ENCODE measurements around the gene CBX5. TPM values are rescaled to one million over a fixed set of nuclear protein-coding genes. Genes with fewer than 3 reads are reported as not detected.

The CBX5 gene
- total RNA-seq, 4 donors from 2014 or later, result 13.2 to 26.4 (median 20.4) TPM

DNA sequence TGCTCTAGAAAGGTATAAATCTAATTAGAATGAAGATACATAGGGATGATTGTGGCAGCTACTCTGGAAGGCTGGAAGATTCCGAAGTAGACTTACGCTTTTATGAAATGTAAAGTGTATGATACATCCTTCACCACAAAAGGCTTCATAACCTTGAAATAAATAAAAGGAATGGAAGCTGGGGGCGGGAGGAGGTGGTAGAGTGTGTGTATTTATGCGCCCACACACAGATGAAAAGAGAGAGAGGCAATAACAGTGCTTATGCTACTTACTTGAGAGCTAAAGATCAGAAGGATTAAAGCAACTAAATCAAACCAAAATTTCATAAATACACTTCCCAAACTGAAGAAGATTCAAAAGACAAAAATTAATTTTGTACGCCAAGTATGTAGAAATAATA is 30.4 kb downstream of the CBX5 start:
- DNase-seq (ENCODE audit: low spot score in 2 of 2), result no peak
- no peak overlapping the region for H3K4me3 ChIP-seq (ENCODE audit: low read depth, poor library complexity, severe bottlenecking)
- WGBS, 2 donors, result 95 to 97% methylated on average over 5 of the region's 5 CpGs
- no peak for TF ChIP-seq POLR2A (IDR thresholded peaks at IDR 0.05)
- TF ChIP-seq, protein P1, sequence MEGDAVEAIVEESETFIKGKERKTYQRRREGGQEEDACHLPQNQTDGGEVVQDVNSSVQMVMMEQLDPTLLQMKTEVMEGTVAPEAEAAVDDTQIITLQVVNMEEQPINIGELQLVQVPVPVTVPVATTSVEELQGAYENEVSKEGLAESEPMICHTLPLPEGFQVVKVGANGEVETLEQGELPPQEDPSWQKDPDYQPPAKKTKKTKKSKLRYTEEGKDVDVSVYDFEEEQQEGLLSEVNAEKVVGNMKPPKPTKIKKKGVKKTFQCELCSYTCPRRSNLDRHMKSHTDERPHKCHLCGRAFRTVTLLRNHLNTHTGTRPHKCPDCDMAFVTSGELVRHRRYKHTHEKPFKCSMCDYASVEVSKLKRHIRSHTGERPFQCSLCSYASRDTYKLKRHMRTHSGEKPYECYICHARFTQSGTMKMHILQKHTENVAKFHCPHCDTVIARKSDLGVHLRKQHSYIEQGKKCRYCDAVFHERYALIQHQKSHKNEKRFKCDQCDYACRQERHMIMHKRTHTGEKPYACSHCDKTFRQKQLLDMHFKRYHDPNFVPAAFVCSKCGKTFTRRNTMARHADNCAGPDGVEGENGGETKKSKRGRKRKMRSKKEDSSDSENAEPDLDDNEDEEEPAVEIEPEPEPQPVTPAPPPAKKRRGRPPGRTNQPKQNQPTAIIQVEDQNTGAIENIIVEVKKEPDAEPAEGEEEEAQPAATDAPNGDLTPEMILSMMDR (IDR thresholded peaks at IDR 0.05), result no peak
- intact Hi-C loops (cut with DNase I; ENCODE audit: low total_unique reads), result no loop called here

DNA sequence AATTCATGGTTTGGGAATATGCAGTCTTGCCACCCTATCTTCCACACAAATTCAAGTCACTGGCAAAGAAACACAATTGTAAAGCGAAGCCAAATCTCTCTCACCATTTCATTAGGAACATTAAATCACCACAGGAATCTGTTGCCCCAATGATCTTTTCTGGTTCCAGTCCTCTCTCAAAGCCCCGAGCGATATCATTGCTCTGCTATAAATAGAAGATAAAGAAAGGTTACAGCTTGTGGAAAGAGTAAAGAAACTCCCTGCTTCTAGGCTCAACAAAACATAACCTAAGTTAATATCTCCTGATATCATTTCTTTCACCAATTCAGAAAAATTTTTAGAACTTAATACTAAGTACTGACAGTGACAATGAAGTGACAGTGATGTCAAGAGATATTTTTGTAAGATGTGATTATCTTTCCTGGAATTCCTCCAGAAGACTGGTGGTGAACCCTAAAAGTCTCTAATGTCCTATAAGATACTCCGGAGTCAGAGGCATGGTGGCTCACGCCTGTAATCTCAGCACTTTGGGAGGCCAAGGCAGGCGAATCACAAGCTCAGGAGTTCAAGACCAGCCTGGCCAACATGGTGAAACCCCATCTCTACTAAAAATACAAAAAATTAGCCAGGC is 33.8 kb downstream of the CBX5 start:
- H3K4me3 ChIP-seq (ENCODE audit: low read depth, poor library complexity, severe bottlenecking), result no peak overlapping the region
- WGBS, 2 donors, result 91 to 92% methylated on average over 6 of the region's 6 CpGs
- TF ChIP-seq POLR2A (IDR thresholded peaks at IDR 0.05), result no peak
- TF ChIP-seq, protein P1 (IDR thresholded peaks at IDR 0.05), result no peak
- DNase-seq (ENCODE audit: low spot score in 2 of 2), result no peak
- intact Hi-C loops (cut with DNase I; ENCODE audit: low total_unique reads), result no loop called here

DNA sequence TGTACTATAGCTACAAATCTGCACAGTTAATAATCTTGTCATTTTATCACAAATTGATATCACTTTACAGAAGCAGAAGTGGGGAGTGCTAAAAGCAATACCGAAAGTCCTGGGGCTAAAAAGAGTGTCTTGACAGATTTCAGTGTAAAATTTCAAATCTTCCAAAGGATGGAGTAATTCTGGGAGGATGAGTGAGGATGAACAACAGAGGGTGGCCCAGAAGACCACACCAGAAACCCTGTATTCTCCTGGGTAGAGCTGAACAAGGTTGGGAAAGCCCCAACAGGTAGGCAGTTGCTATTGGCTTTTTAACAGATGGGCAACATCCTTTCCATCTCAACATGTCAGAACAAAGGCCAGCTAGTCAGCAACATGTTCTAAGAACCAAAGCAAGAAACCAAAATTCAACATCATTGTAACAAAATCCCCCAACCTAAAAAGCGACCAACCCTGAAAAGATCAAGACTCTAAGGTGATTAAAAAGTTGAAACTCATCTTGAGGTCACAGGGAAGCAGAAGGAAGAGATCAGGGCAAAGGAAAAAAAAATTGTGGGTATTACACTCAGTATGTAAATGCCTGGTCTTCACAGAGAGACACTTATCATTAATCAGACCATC is 38.8 kb downstream of the CBX5 start:
- no peak overlapping the region for H3K4me3 ChIP-seq (ENCODE audit: low read depth, poor library complexity, severe bottlenecking)
- DNase-seq (ENCODE audit: low spot score in 2 of 2), result no peak
- 71 to 73% methylated on average over 2 of the region's 2 CpGs for WGBS, 2 donors
- TF ChIP-seq, protein P1 (IDR thresholded peaks at IDR 0.05), result no peak
- TF ChIP-seq POLR2A (IDR thresholded peaks at IDR 0.05), result no peak
- intact Hi-C loops (cut with DNase I; ENCODE audit: low total_unique reads), result no loop called here

DNA sequence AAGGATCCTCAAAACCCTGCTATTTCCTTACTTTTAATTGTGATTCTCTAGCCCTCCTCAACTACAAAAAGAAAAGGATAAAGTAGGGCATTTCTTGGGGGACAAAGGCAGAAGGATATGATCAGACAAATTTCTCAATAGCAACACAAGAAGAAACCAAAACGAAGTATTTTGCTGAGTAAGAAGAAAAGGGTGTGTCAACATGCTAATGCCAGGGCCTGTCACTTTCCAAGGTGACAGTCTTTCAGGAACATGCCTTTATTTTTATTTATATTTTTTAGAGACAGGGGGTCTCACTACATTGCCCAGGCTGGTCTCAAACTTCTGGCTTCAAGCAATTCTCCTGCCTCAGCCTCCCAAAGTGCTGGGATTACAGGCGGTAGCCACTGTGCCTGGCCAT is 39.8 kb downstream of the CBX5 start:
- DNase-seq (ENCODE audit: low spot score in 2 of 2), result no peak
- no peak for TF ChIP-seq POLR2A (IDR thresholded peaks at IDR 0.05)
- TF ChIP-seq, protein P1 (IDR thresholded peaks at IDR 0.05), result no peak
- H3K4me3 ChIP-seq (ENCODE audit: low read depth, poor library complexity, severe bottlenecking), result no peak overlapping the region
- 54 to 57% methylated on average over 2 of the region's 2 CpGs for WGBS, 2 donors
- intact Hi-C loops (cut with DNase I; ENCODE audit: low total_unique reads), result no loop called here

DNA sequence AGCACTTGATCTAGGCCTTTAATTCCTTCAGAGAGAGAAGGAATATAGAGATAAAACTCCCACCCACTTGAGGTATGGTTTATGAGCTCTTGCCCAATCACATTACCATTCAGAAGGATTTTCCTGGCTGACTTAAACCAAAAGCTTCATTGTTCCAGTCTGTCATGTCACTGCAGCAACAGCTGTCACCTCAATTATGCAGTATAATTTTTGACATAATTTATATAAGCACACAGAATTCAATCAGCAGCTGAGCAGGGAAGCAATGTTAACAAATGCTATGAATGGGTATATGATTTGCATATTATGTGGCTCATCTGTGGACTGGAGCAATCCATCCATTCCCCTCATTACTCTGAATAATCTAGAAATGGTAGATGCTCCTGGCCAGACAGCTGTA is 40.3 kb downstream of the CBX5 start:
- no peak overlapping the region for H3K4me3 ChIP-seq (ENCODE audit: low read depth, poor library complexity, severe bottlenecking)
- intact Hi-C loops (cut with DNase I; ENCODE audit: low total_unique reads), result no loop called here
- no peak for TF ChIP-seq POLR2A (IDR thresholded peaks at IDR 0.05)
- TF ChIP-seq, protein P1 (IDR thresholded peaks at IDR 0.05), result no peak
- DNase-seq (ENCODE audit: low spot score in 2 of 2), result no peak

DNA sequence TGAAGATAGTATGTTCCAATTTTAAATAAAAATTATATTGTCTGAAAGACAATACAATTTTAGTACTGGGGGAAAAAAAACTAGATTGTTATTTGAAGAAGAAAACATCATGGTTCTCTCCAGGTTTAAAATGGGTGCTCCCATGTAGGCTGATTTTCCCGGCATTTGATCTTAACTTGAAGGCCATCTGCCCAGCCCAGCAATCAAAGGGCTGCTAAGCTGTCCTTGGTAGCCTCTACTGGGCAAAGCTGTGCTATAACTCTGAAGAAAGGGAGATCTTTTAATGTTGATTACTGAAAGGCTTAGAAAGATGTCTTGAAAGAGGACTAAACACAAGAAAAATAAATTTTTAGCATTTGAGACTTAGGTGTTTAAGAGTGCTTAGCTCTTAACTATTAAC is 41.4 kb downstream of the CBX5 start:
- H3K4me3 ChIP-seq (ENCODE audit: low read depth, poor library complexity, severe bottlenecking), result no peak overlapping the region
- no peak for TF ChIP-seq POLR2A (IDR thresholded peaks at IDR 0.05)
- TF ChIP-seq, protein P1 (IDR thresholded peaks at IDR 0.05), result no peak
- DNase-seq (ENCODE audit: low spot score in 2 of 2), result no peak
- WGBS, 2 donors, result 90 to 94% methylated on average over 1 of the region's 1 CpG
- intact Hi-C loops (cut with DNase I; ENCODE audit: low total_unique reads), result no loop called here

All from lower leg skin (tissue), 4 donors.